ENCODE measurements around the gene HRNR. TPM values are rescaled to one million over a fixed set of nuclear protein-coding genes. Genes with fewer than 3 reads are reported as not detected.

Gene HRNR
- polyA plus RNA-seq, 3 donors: not detected

DNA sequence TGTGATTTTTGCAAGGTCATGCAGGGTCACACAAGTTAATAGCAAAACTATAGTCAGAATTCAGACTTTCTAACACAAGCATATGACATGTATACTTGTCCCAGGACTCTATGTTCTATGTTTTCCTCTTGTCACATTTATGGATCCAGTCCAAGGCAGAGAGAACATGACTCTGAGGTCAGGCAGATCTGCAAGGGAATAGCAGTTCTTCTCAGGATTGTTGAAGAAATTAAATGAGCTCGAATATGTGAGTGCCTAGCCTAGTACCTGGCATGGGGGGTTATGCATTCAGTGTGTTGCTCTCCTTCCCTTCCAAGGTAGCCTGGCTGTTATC, 55.5 kb downstream of the HRNR start:
- H3K4me1 Mint-ChIP-seq: peaks cover 92% of the 10 kb centered on the region
- no peak overlapping the region for H3K4me3 ChIP-seq (replicated peaks in 1 of 3; ENCODE audit: low read depth in 2 of 3, low read length in 3 of 3)
- no peaks in the 10 kb centered on the region for H3K36me3 ChIP-seq (replicated peaks in 1 of 2; ENCODE audit: control insufficient read depth in 1 of 2, insufficient read depth in 2 of 2, low read length in 2 of 2)
- no peaks in the 10 kb centered on the region for H3K9me3 Mint-ChIP-seq
- H3K27me3 Mint-ChIP-seq (ENCODE audit: low read depth in 3 of 3): peaks cover 0 to 4% (median 2%) of the 10 kb centered on the region in 3 donors
- no peak overlapping the region for H3K4me3 Mint-ChIP-seq
- peak overlapping the region in 4 of 7 donors; percentile 3 to 91 (median 82) for H3K27ac Mint-ChIP-seq
- peaks cover 96 to 97% of the 10 kb centered on the region in 2 donors for H3K4me1 ChIP-seq (ENCODE audit: control insufficient read depth in 1 of 2, insufficient read depth in 2 of 2, low read length in 2 of 2)
- intact Hi-C loops (cut with micrococcal nuclease): loop anchor here in 1 of 2 donors (5.0 kb wide), 1 partner anchor 116 kb away; no protein-coding TSS in a partner anchor
- H3K79me2 ChIP-seq (ENCODE audit: insufficient read depth, low read length): no peaks in the 10 kb centered on the region
- no peak overlapping the region for H3K9ac ChIP-seq (ENCODE audit: insufficient read depth, low read length, poor library complexity, severe bottlenecking)
- no peak overlapping the region for H2AFZ ChIP-seq (ENCODE audit: insufficient read depth, low read depth, low read length, poor library complexity, severe bottlenecking)
- no peaks in the 10 kb centered on the region for H3K27me3 ChIP-seq (ENCODE audit: control insufficient read depth in 2 of 2, insufficient read depth in 2 of 2, low read length in 2 of 2)
- peak overlapping the region in 1 of 2 donors; percentile 65 for H3K27ac ChIP-seq (ENCODE audit: low read depth in 1 of 2, low read length in 2 of 2)
- no peaks in the 10 kb centered on the region for H3K9me3 ChIP-seq (replicated peaks in 1 of 2; ENCODE audit: control insufficient read depth in 1 of 2, insufficient read depth in 1 of 2, low read length in 2 of 2)
- H4K20me1 ChIP-seq (ENCODE audit: insufficient read depth, low read length): no peaks in the 10 kb centered on the region
- H3K4me2 ChIP-seq (replicated peaks; ENCODE audit: extremely low read depth, low read length, poor library complexity, severe bottlenecking): no peak overlapping the region
- WGBS (ENCODE audit: insufficient coverage): no CpG with 5 or more reads among the region's 1 CpG
- no peak for DNase-seq
- H3K36me3 Mint-ChIP-seq: no peaks in the 10 kb centered on the region
- TF ChIP-seq, protein P1, sequence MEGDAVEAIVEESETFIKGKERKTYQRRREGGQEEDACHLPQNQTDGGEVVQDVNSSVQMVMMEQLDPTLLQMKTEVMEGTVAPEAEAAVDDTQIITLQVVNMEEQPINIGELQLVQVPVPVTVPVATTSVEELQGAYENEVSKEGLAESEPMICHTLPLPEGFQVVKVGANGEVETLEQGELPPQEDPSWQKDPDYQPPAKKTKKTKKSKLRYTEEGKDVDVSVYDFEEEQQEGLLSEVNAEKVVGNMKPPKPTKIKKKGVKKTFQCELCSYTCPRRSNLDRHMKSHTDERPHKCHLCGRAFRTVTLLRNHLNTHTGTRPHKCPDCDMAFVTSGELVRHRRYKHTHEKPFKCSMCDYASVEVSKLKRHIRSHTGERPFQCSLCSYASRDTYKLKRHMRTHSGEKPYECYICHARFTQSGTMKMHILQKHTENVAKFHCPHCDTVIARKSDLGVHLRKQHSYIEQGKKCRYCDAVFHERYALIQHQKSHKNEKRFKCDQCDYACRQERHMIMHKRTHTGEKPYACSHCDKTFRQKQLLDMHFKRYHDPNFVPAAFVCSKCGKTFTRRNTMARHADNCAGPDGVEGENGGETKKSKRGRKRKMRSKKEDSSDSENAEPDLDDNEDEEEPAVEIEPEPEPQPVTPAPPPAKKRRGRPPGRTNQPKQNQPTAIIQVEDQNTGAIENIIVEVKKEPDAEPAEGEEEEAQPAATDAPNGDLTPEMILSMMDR (IDR thresholded peaks at IDR 0.05): no peak

DNA sequence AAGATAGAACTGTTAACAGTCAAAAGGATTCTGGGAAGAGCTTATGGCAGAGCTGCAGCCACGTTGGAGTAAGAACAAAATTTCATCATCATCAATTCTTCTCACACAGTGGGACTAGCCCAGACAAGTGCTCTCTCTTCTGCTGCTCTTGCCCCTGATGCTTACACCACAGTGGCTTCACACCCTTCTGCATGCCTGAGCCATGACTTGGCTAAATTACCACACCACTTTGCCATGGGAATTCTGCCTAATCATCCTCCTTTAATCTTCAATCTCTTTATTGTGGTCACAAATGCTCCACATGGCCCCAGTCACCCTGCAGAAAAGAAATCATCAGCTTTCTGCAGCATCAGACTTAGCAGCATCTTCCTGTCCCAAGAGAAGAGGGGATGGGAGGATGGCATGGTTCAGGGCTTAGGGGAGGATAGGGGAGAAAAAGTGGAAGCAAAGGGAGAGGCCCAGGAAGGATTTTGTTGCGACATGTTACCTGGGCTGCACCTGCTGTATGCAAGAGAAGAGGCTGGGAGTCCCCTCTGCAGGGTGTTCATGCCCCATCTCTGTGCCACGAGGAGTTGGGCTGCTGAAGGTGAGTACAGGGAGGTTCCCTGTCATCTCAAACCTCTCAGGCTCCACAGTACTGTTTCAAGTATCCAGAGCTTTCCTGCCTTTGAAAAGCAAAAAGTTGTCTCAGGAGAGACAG, 56.0 kb downstream of the HRNR start:
- Mint-ChIP-seq H3K36me3 (no peaks in the 10 kb centered on the region), H3K27ac (peak overlapping the region in 5 of 7 donors; percentile 4 to 55 (median 32)), H3K9me3 (no peaks in the 10 kb centered on the region), H3K4me1 (peaks cover 94% of the 10 kb centered on the region), H3K4me3 (no peak overlapping the region), H3K27me3 (ENCODE audit: low read depth in 3 of 3) (peaks cover 0 to 4% (median 2%) of the 10 kb centered on the region in 3 donors)
- Histone ChIP-seq H2AFZ (ENCODE audit: insufficient read depth, low read depth, low read length, poor library complexity, severe bottlenecking) (no peak overlapping the region), H3K4me3 (replicated peaks in 1 of 3; ENCODE audit: low read depth in 2 of 3, low read length in 3 of 3) (no peak overlapping the region), H3K36me3 (replicated peaks in 1 of 2; ENCODE audit: control insufficient read depth in 1 of 2, insufficient read depth in 2 of 2, low read length in 2 of 2) (no peaks in the 10 kb centered on the region), H3K27ac (ENCODE audit: low read depth in 1 of 2, low read length in 2 of 2) (peak overlapping the region in 1 of 2 donors; percentile 5), H3K9ac (ENCODE audit: insufficient read depth, low read length, poor library complexity, severe bottlenecking) (no peak overlapping the region), H3K79me2 (ENCODE audit: insufficient read depth, low read length) (no peaks in the 10 kb centered on the region), H3K4me1 (ENCODE audit: control insufficient read depth in 1 of 2, insufficient read depth in 2 of 2, low read length in 2 of 2) (peaks cover 100% of the 10 kb centered on the region in 2 donors), H3K27me3 (ENCODE audit: control insufficient read depth in 2 of 2, insufficient read depth in 2 of 2, low read length in 2 of 2) (no peaks in the 10 kb centered on the region), H3K9me3 (replicated peaks in 1 of 2; ENCODE audit: control insufficient read depth in 1 of 2, insufficient read depth in 1 of 2, low read length in 2 of 2) (no peaks in the 10 kb centered on the region), H4K20me1 (ENCODE audit: insufficient read depth, low read length) (no peaks in the 10 kb centered on the region), H3K4me2 (replicated peaks; ENCODE audit: extremely low read depth, low read length, poor library complexity, severe bottlenecking) (no peak overlapping the region)
- WGBS (ENCODE audit: insufficient coverage): 7% methylated on average over 2 of the region's 3 CpGs
- TF ChIP-seq, protein P1 (IDR thresholded peaks at IDR 0.05): no peak
- intact Hi-C loops (cut with micrococcal nuclease): loop anchor here in 1 of 2 donors (5.0 kb wide), 1 partner anchor 116 kb away; no protein-coding TSS in a partner anchor
- DNase-seq: peak in 2 of 3 donors; percentile 27 to 32
